KBM-7 (cell line): ENCODE results near the gene MAPK8IP2.
"Not testable (repeated sequence)": the region's sequence is repeated elsewhere in the genome, so short reads cannot be mapped to it uniquely, and the experiment has no call there.

Experiments used
- DNase-seq: peaks from one replicate; pipeline ENCODE4 v3.0.0-alpha.2; 2015
- in situ Hi-C: fragments of 300-500 bp; cut with MboI; formaldehyde crosslinking; loops from 2 replicates; pipeline ENCODE4 v1.14.3; 2020; ENCODE audit warnings: low sequenced_read_pairs, low pct_unique_long_range_greater_than_20kb, mixed read lengths

Gene MAPK8IP2

GRCh38 chr22:50656122-50657070, 55.8 kb downstream of the MAPK8IP2 start:
- no peak for DNase-seq
- in situ Hi-C loops: no loop called here

- DNase-seq: no peak
- in situ Hi-C loops: no loop called here
Observed at GRCh38 chr22:50657925-50658324, 57.3 kb downstream of the MAPK8IP2 start.

GRCh38 chr22:50659711-50660110, 59.1 kb downstream of the MAPK8IP2 start:
- in situ Hi-C loops: not testable (repeated sequence)

GRCh38 chr22:50660306-50660705, 59.7 kb downstream of the MAPK8IP2 start:
- in situ Hi-C loops: no loop called here
- no peak for DNase-seq

More at GRCh38 chr22:50659711-50660110, 59.1 kb downstream of the MAPK8IP2 start:
- DNase-seq: not testable (repeated sequence)
